ENCODE measurements around the gene TESMIN.

TESMIN gene

DNA sequence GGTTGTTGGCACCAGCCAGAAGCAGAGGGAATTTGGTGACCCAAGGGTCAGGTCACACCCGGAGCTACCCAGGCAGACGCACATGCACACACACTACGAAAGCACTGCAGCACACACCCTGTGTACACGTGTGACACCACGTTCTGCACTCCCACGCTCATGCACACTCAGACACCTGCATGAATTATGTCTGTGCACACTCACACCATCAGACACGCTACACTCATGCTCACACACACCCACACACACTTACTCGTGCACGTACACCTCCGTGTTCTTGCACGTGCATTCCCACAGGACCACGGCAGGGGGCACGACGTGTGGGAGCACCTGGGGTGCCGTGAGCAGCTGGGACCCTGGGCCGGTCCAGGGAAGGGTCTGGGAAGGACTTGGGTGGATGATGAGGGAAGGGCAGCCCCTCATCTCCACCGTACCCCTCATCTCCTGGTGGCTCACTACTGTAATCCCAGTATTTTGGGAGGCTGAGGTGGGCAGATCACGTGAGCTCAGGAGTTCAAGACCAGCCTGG, 87.8 kb downstream of the TESMIN start:
- Histone ChIP-seq H3K9ac (ENCODE audit: low read length) (no peak overlapping the region), H3K27ac (ENCODE audit: low read length) (no peak overlapping the region), H3K4me1 (ENCODE audit: control insufficient read depth, low read depth, low read length) (peaks cover 6% of the 10 kb centered on the region), H3K27me3 (ENCODE audit: control insufficient read depth, insufficient read depth, low read length) (no peaks in the 10 kb centered on the region), H3K36me3 (ENCODE audit: control insufficient read depth, low read depth, low read length) (no peaks in the 10 kb centered on the region), H3K4me3 (ENCODE audit: low read length) (no peak overlapping the region), H3K9me3 (ENCODE audit: control insufficient read depth, low read depth, low read length) (no peaks in the 10 kb centered on the region)

GRCh38 chr11:68661697-68662603, 89.4 kb downstream of the TESMIN start:
- no peaks in the 10 kb centered on the region for H3K36me3 ChIP-seq (ENCODE audit: control insufficient read depth, low read depth, low read length)
- H3K9ac ChIP-seq (ENCODE audit: low read length) = no peak overlapping the region
- peaks cover 6% of the 10 kb centered on the region for H3K4me1 ChIP-seq (ENCODE audit: control insufficient read depth, low read depth, low read length)
- no peaks in the 10 kb centered on the region for H3K27me3 ChIP-seq (ENCODE audit: control insufficient read depth, insufficient read depth, low read length)
- no peak overlapping the region for H3K4me3 ChIP-seq (ENCODE audit: low read length)
- no peak overlapping the region for H3K27ac ChIP-seq (ENCODE audit: low read length)
- H3K9me3 ChIP-seq (ENCODE audit: control insufficient read depth, low read depth, low read length) = no peaks in the 10 kb centered on the region

GRCh38 chr11:68661014-68661413, 90.3 kb downstream of the TESMIN start:
- Histone ChIP-seq H3K27me3 (ENCODE audit: control insufficient read depth, insufficient read depth, low read length) (no peaks in the 10 kb centered on the region), H3K27ac (ENCODE audit: low read length) (no peak overlapping the region), H3K9me3 (ENCODE audit: control insufficient read depth, low read depth, low read length) (no peaks in the 10 kb centered on the region), H3K9ac (ENCODE audit: low read length) (no peak overlapping the region), H3K4me3 (ENCODE audit: low read length) (no peak overlapping the region), H3K4me1 (ENCODE audit: control insufficient read depth, low read depth, low read length) (no peaks in the 10 kb centered on the region), H3K36me3 (ENCODE audit: control insufficient read depth, low read depth, low read length) (no peaks in the 10 kb centered on the region)

- H3K9me3 ChIP-seq (ENCODE audit: control insufficient read depth, low read depth, low read length) = no peaks in the 10 kb centered on the region
These were observed 91.1 kb downstream of the TESMIN start for GRCh38 chr11:68660066-68660810.

DNA sequence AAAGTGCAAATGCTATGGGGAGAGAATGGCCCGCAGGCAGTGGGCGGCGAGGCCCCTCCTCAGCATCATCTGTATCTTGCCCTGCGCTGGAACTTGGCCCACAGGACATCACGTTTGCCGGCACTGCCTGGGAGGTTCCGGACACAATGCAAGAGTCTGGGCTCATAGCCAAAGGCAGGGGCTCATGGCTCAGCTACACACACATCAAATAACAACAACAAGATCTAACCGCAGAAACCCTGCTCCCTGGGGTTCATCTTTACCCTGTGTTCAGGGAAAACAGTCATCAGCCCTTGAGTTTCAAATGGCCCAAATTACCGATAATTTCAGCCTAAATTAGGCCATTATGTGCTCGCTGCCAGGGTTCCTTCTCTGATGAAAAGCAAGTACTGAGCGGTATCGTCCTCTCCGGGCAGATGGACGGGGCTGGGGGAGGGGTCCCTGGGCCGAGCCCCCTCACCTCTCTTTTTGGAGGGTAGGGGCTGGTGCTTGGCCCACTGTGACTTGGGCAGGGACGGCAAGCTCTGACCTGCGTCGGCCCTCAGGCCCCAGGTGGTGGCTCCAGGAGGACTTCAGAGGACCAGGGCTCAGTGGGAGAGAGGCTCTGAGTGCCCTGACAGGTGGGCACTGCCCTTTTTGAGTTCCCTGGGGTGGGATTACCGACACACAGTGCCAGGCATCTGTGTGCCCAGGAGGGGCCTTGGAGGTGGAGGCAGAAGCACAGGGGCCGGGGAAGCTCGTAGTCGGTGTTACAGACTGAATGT, 92.0 kb downstream of the TESMIN start:
- H3K4me1 ChIP-seq (ENCODE audit: control insufficient read depth, low read depth, low read length) = no peaks in the 10 kb centered on the region
- no peak overlapping the region for H3K9ac ChIP-seq (ENCODE audit: low read length)
- no peak overlapping the region for H3K27ac ChIP-seq (ENCODE audit: low read length)
- H3K4me3 ChIP-seq (ENCODE audit: low read length) = no peak overlapping the region
- H3K27me3 ChIP-seq (ENCODE audit: control insufficient read depth, insufficient read depth, low read length) = no peaks in the 10 kb centered on the region
- no peaks in the 10 kb centered on the region for H3K9me3 ChIP-seq (ENCODE audit: control insufficient read depth, low read depth, low read length)
- H3K36me3 ChIP-seq (ENCODE audit: control insufficient read depth, low read depth, low read length) = no peaks in the 10 kb centered on the region

More at GRCh38 chr11:68660066-68660810, 91.1 kb downstream of the TESMIN start:
- H3K27me3 ChIP-seq (ENCODE audit: control insufficient read depth, insufficient read depth, low read length) = no peaks in the 10 kb centered on the region
- no peak overlapping the region for H3K27ac ChIP-seq (ENCODE audit: low read length)
- no peaks in the 10 kb centered on the region for H3K4me1 ChIP-seq (ENCODE audit: control insufficient read depth, low read depth, low read length)
- H3K9ac ChIP-seq (ENCODE audit: low read length) = no peak overlapping the region
- H3K36me3 ChIP-seq (ENCODE audit: control insufficient read depth, low read depth, low read length) = no peaks in the 10 kb centered on the region
- no peak overlapping the region for H3K4me3 ChIP-seq (ENCODE audit: low read length)

DNA sequence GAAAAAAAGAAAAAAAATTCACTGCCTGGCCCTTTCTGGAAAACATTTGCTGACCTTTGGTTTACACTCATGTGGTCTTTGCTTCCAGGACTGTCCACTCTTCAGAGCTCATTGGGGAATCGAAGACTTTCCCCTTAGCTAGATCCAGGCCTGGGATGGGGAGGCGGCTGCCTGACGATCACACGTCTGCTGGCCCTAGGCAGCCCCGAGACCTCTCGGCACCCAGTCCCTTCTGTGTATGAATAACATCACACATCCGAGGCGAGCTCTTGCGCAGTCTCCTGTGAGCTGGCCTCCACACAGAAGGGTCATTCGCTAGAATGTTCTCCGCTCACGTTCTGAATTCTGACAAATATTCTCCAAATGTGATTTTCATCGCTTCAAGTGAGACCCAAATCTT, 92.7 kb downstream of the TESMIN start:
- no peak overlapping the region for H3K27ac ChIP-seq (ENCODE audit: low read length)
- no peak overlapping the region for H3K9ac ChIP-seq (ENCODE audit: low read length)
- no peak overlapping the region for H3K4me3 ChIP-seq (ENCODE audit: low read length)
- H3K36me3 ChIP-seq (ENCODE audit: control insufficient read depth, low read depth, low read length) = no peaks in the 10 kb centered on the region
- no peaks in the 10 kb centered on the region for H3K9me3 ChIP-seq (ENCODE audit: control insufficient read depth, low read depth, low read length)
- H3K27me3 ChIP-seq (ENCODE audit: control insufficient read depth, insufficient read depth, low read length) = no peaks in the 10 kb centered on the region
- H3K4me1 ChIP-seq (ENCODE audit: control insufficient read depth, low read depth, low read length) = no peaks in the 10 kb centered on the region

DNA sequence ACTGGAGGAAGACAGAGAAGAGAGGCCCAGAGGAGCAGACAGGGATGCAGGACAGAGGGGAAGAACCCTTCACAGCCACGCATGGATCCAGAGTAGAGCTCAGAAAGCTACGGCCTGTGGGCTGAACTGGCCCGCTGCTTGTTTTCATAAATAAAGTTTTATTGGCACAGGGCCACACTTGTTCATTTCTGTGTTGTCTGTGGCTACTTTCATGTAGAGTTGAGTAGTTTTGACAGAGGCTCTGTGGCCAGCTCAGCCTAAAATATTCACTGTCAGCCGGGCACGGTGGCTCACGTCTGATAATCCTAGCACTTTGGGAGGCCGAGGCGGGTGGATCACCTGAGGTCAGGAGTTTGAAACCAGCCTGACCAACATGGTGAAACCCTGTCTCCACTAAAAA, 93.2 kb downstream of the TESMIN start:
- no peaks in the 10 kb centered on the region for H3K27me3 ChIP-seq (ENCODE audit: control insufficient read depth, insufficient read depth, low read length)
- no peak overlapping the region for H3K4me3 ChIP-seq (ENCODE audit: low read length)
- no peak overlapping the region for H3K9ac ChIP-seq (ENCODE audit: low read length)
- no peaks in the 10 kb centered on the region for H3K4me1 ChIP-seq (ENCODE audit: control insufficient read depth, low read depth, low read length)
- no peaks in the 10 kb centered on the region for H3K9me3 ChIP-seq (ENCODE audit: control insufficient read depth, low read depth, low read length)
- no peaks in the 10 kb centered on the region for H3K36me3 ChIP-seq (ENCODE audit: control insufficient read depth, low read depth, low read length)
- no peak overlapping the region for H3K27ac ChIP-seq (ENCODE audit: low read length)
